HG02981 (cell line): ENCODE data around the gene MAN1C1.
"Not testable (repeated sequence)": the region's sequence is repeated elsewhere in the genome, so short reads cannot be mapped to it uniquely, and the experiment has no call there.

Experiments
- ATAC-seq: cut with Tn5 transposase; IDR thresholded peaks from one replicate; pipeline ENCODE4 v1.9.1; 2021; ENCODE audit warnings: mild to moderate bottlenecking, moderate library complexity; ENCODE audit not compliant: unreplicated experiment

Gene MAN1C1

DNA sequence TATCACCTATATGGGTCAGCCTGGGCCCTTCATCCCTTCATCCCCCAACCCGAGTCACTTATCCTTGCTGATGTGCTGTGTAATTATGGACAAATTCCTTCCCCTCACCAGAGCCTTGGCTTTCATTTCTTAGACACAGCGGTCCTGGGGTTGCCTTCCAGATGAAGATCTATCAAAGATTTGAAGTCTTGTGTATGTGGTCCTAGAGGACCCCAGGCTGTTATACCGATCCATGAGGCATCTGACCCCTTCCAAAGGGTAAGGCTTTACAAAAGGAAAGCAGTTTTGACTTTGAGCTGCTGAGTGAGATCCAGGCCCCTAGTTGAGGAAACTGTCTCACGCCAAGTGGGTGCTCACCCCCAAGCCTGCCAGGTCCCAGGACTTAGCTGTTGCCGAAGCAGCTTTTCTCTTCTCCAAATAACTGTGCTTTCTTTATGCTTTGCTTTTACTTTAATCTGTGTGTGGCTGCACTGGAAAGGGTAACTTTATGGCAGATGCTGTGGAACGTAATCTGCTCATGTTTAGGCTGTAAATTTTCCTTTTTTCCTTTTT is 37.6 kb downstream of the MAN1C1 start:
- no peak for ATAC-seq

DNA sequence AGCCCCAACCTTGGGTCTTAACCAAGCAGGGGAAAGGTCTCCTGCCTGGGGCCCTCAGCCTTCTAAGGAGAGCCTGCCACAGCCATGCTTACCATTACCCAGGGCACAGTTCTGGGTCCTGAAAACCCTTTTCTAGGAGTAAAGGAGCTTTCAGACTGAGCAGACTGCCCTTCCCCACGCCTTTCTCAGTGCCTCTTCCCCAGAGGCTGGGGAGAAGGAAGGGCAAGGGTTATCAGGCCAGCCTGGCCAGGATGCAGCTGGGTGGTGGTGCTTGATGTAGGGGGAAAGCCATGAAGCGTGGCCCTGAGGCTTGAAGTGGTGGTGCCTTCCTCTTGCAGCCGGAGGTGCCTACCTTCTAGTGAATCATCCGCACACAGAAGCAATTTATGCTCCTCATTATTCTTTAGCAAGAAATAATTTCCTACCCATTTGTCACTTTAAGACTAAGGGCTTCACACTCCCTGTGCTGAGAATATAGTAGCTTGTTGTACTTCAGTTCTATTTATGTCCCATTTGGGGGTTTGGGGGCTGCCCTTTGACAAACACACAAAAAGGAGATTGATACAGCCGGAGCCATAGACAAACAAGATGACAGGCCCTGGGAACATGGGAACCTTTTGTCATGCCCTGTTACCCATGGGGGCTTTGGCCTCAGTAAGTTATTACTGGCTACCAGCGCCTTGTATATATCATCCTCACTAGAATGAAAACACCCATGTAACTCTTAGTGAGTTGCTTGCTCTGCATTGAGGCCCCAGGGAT is 40.7 kb downstream of the MAN1C1 start:
- ATAC-seq, result no peak

DNA sequence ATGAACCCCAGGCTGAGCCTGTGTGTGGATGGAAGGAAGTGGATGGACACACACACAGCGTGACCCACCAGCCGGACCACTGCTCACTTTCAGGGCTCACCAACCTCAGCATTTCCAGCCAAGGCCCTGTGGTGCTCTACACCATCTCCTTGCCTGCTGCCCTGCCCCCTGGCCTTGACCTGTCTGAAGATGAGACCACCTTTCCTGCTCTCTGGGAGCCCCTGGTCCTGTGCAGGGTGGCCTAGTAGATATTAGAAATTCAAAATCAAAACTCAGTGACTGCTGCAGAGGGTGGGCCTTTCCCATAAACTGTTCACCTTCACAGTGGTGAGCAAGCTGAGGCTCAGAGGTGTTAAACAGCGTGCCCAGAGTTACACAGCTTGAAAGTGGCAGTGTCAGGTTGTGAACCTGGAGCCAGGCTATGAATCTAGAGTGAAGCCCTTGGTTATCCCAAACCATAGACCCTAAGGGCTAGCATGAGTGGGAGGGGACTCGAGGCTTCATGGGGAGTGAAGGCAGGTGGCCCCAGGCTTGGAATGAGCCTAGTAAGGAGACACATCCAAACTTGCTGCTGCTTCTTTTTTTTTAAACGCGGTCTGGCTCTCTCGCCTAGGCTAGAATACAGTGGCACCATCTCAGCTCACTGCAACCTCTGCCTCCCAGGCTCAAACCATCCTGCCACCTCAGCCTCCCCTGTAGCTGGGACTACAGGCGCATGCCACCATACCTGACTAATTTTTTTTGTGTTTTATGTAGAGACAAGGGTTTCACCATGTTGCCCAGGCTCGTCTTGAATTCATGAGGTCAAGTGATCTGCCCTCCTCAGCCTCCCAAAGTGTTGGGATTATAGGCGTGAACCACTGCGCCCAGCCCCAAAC is 41.5 kb downstream of the MAN1C1 start:
- ATAC-seq, result no peak

DNA sequence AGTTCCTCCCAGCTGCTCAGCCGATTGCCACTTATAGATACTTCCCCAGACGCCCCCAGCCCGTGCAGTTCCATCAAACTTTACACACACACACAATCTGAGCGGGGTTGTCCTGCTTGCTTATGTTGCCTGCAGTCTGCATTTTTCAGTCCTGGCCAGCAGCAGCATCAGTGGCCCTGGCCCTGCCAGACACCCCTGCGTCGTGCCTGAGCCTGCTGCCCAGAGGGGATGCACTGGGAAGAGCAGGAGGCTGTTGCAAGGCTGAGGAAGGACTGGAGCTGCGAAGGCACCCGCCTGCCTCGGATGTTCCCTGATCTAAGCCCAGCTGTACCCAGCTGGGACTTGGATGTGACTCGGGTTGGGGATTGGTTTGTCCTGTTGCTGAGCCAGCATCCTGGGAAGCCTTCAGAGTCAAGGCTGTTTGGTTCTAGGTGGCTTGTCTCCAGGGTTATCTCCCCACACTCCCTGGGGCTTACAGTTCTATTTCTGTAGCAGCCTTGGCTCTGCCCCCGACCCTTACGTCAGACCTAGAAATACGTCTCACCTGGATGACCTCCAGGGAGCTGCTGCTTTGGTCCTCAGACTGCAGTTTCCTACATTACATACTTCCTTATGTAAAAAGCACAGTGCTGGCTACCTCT is 42.3 kb downstream of the MAN1C1 start:
- ATAC-seq, result no peak

DNA sequence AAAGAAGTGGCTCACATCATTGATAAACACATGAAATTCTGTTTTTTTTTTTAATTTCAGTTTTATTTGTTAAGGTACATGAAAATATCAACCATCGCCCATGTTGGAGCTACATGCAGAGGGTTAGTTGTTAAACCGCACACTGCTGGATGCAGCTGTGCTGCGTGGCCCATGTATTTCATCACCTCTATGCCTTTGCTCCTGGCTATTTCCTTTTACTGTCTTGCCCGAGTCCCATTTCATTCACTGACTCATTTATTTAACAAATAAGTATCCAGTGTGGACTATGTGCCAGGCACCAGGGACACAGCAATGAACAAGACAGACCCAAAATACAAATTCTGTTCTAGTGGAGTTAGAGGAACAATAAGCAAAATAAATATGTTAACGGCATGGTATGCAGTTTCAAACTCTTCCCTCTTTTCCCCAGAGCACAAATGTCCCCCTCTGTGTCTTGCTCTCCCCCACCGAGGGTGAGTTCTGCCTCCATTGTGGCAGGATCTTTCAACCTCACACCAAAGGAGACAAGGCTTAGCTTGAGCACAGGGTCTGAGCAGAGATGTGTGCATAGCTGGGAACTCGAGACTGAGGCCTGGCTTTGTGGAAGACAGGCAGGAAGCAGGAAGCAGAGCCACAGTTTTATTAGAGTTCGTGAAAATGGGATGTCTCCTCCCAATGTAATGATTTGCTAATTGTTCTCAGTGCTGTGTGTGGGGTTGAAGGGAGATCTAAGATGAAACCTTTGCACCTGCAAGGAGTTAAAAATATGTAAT is 44.6 kb downstream of the MAN1C1 start:
- ATAC-seq, result no peak

DNA sequence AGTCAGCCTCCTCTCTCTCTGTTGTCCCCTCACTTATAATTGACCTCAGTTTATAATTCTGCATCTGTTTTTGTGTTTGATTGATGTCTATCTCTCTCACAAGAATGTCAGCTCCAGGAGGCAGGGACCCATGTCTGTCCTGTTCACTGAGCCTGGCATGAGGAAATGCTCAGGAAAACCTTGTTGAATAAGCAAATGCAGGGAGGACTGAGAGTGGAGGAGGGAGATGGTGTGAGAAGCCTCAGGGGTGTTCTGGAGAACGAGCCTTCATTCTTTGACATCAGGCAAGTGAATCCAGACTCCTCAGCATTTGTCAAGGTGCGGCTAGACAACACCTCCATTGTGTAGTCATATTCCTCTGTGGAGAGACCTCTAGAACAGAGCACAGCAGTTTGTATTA is 45.5 kb downstream of the MAN1C1 start:
- ATAC-seq, result no peak

DNA sequence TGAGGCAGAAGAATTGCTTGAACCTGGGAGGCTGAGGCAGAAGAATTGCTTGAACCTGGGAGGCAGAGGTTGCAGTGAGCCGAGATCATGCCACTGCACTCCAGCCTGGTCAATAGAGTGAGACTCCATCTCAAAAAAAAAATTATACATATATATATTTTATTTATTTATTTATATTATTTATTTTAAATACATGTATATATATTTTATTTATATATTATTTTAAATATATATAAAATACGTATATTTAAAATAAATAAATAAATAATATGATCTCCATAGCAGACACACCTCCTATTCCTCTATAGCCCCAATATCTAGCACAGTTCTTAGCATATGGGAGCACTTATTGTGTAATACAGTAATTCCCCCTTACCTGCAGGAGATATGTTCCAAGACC is 46.4 kb downstream of the MAN1C1 start:
- ATAC-seq, result not testable (repeated sequence)

DNA sequence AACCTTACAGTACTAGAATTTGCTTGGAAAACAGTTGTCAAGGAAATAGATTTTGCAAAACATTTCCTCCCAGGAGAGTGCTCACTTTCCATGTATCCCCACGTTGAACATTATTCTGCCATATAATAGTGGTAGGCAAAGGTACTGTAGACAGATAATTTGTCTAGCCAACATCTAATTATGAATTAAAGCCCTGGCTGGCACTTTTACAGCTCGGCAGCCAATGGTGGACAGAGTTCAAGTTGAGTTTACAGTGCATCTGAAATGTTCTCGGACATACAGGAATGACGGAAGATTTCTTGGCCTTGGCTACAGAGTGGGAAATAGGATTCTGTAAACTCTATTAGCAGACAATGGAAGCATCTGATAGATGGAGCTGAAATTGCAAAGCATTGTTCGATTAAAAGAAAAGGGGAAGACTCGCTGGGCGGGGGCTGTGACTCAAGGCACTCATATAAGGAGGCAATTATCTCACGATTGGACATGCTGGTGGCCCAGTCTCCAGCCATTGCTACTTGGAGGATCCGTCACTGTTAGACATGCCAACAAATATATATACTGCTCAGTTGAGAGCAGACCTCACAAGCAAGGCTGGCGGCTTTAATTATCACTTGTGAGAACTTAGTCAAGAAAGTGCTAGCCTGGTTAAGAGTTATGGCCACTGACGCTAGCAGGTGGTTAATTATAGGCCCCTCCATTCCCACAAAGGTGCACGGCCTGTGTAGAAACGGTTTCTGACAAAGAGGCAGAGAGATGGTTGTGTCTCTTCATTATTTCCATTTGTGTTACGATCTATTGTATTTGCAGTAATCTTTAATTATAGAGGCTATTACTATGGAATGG is 48.0 kb downstream of the MAN1C1 start:
- no peak for ATAC-seq

DNA sequence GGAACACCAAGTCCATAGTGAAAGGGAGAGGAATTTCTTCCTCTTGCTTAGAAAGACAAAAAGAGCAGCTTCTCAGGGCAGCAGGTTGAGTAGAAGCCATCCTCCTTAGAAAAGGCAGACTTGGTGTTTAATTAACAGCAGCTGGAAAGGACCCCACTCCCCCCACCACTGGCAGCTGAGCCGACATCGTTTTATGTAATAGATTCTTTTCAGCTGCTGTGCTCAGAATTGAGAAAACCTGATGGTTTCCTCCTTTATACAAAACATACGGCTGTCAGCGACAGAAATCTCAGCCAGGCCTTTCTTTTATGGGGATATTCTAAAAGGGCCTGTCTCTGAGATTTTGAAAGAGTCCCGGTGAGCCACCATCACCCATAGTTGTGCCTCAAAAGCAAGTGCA is 49.9 kb downstream of the MAN1C1 start:
- no peak for ATAC-seq

DNA sequence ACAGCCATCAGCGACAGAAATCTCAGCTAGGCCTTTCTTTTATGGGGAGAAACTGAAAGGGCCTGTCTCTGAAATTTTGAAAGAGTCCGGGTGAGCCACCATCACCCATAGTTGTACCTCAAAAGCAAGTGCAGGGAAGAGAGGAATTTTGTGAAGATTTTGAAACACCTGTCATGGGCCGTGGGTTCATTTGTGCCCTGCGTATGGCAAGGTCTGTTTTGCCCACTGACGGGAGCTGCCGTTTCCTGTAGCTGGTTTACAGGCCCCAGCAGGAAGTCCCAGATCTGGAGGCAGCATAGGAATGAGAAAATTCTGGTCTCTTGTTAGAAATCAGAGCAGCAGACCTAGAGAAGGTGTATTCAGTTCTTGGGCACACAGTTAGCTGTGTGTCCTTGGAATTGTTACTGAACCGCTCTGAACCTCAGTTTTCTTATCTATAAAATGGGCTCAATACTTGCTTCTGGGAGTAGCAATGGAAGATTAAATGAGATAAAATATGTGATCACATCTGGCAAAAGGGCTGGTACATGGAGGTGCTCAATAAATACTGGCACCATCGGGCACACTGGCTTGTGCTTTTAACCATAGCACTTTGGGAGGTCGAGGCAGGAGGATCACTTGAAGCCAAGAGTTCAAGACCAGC is 52.5 kb downstream of the MAN1C1 start:
- ATAC-seq, result no peak

DNA sequence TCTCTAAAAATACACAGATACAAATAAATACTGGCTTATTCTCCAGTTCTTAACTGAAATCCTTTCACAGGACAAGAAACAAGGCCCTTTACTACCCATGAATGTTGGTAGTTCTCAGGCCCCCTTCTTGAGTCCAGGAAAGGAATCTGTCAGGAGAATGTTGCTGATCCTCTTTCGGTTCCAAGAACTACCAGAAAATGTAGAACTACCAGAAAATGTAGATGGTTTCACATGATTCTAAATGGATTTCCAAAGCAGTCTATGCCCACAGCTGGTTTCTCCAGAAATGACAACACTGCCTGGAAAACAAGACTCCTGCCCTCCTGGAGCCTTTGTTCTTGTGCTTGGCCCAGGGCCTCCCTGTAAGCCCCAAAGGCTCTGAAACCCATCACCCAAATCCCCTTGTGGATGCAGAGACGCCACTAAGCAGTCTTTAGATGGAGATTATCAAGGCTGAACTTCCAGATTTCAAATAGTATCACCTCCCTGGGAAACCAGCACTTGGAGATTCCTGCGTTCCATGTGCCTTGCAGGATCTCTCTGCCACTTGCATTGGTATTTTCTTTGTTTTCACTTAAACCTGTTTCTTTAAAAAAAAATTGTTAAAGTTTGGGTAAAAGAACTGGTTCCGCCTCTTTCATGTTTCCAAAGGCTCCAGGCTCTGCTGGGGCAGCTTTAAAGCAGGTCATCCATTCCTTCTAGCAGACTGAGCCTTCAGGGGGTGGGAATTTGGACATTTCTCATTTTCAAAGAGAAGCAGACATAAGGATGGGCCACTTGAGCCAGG is 53.4 kb downstream of the MAN1C1 start:
- ATAC-seq, result no peak

DNA sequence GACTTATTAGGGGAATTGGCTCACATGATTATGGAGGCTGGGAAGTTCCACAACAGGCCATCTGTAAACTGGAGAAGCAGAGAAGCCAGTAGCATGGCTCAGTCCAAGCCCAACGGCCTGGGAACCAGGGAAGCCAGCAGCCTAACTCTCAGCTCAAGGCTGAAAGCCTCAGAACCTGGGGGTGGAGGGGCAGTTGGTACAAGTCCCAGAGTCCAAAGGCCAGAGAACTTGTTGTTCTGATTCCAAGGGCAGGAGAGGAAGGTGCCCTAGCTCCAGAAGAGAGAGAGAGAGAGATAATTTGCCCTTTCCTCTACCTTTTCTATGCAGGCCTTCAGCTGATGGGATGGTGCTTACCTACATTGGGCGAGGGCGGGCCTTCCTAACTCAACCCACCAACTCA is 55.3 kb downstream of the MAN1C1 start:
- ATAC-seq, result no peak

DNA sequence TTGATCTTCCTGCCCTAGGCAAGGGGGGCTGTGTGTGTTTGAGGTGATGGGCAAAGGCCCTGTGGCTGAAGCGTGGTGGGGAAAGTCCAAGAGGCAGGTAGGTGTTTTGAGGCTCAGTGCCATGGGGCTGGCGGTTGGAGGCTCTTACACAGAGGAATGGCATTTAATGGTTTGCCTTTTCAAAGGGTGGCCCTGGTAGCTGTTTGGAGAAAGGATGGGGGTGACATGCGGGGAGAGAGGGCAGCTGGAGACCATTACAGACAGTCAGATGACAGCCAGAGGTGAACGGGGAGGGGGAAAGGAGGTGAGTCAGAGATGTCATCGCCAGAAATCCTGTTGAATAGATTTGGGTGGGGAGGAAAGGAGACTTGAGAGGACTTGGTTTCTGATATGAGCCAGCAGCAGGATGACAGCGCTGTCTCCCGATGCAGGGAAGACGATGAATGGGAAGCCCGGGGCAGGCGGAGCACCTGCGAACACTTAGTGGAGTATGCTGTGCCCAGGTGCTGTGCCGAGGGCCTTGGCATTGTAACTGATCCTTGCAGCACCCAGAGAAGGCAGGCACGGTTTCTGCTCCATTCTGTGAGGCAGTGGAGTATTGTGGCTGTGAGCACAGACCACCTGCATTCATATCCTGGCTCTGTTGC is 56.3 kb downstream of the MAN1C1 start:
- no peak for ATAC-seq

DNA sequence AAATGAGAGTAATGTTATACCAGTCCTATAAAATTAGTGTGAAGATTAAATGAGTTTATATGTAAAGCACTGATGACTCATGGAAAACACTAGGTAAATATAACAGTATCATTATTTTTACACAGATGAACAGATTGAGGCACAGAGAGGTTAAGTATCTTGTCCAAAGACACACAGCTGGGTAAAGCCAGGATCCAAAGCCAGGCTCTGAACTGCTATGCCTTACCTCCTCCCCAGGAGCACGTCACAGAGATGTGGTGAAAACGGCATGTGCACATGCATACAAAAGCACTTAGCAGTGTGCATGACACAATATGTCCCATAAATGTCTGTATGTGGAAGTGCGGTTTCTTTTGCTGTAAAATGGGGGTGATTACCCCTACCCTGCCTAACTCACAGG is 56.9 kb downstream of the MAN1C1 start:
- ATAC-seq, result no peak

DNA sequence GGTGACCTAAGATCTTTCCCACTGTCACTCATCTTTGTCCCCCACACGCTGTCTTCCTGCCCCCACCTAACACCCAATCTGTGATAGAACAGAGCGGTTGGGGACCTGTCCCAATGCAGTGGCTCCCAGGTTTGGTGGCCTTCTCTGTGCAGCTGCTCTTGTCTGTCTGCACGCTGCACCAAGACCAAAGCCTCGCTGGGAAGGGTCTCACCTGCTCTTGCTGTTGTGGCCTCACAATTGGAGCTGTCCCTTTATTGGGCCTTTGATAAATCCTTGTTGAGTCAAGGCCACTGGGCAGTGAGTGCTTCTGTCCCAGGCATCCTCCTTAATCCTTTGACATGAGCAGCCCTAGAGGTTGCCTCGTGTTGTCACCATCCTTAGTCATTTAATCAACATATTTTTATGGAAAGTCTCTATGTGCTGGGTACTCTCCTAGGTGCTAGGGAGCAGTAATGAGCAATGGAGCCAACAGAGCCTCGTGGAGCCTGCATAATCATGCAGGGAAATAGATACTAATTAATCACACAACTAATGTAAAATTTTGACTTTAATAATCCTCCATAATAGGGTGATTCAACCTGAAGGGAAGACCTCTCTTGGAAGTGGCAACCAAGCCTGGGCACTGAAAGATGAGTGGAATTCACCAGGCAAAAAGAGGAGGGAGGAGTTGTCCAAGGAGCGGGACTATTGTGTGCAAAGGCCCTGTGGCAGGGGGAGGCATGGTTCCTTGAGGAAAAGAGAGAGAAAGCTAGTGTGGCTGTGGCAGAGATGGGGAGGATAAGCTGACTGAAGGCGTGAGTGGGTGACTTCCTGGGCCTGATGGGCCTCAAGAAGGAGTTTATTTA is 57.6 kb downstream of the MAN1C1 start:
- no peak for ATAC-seq

DNA sequence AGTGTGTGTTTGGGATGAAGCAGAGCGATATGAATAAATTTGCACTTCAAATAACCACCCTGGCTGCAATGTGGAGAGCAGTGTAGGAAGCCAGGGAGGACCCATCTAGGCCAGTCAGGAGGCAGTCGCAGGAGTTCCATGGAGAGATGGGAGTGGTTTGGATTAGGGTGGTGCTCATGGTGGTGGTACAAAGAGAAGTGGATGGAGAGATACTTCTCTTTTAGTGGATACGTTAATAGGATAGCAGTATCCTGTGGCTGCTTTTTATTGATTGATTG is 58.2 kb downstream of the MAN1C1 start:
- no peak for ATAC-seq

DNA sequence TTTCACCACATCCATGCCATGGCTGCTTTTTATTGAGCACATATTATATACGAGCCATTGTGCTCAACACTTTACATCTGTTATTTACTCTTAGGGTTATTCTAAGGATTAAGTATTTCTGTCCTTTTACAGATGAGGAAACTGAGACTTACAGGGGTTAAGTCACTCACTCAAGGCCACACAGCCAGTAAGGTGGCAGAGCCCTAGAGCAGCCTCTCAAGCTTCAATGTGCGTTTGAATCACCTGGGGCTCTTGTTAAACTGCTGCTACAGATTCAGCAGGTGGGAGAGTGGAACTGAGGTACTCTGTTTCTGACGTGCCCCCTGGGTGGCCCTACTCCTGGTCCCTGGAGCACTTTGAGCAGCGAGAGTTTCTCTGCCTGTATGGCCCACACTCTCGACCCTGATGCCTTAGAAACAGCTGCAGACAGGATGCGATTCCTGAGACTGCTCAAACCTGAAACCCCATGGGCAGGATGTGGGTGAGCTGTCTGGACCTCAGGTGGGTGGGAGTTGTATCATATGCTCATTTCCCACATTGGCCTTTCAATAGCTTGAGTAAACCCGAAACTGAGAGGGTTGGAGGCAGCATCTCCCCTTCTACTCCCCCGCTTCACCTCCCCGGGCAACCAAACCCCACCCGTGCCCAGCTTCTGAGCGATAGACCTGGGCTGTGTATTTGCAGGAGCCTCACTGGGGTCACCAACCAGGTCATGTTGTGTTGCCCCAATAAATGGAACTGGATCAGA is 59.3 kb downstream of the MAN1C1 start:
- ATAC-seq, result peak; percentile 96
